Vagina (tissue), 2 donors: ENCODE results near the gene CDH6. TPM values are rescaled to one million over a fixed set of nuclear protein-coding genes. Genes with fewer than 3 reads are reported as not detected.

Source experiments
- DNase-seq, 2 donors: peaks; one replicate each; pipeline ENCODE4 v3.0.0-alpha.2; 2017; ENCODE audit errors: extremely low spot score in 2 of 2
- H3K27ac ChIP-seq: fragments of 200-600 bp; sonication (generic); one replicate; pipeline ENCODE4 v1.5.1; 2019
- H3K27me3 ChIP-seq: fragments of 200-600 bp; sonication (generic); one replicate; pipeline ENCODE4 v1.5.1; 2019
- H3K36me3 ChIP-seq, 2 donors: fragments of 200-600 bp; sonication (generic); one replicate each; pipeline ENCODE4 v1.5.1; 2017 to 2019
- H3K4me1 ChIP-seq: fragments of 200-600 bp; sonication (generic); one replicate; pipeline ENCODE4 v1.5.1; 2019
- H3K4me3 ChIP-seq, 2 donors: fragments of 200-600 bp; sonication (generic); 1 replicate in 1 of 2; 2 replicates in 1 of 2; pipeline ENCODE4 v1.5.1; 2016 to 2019
- H3K9me3 ChIP-seq: fragments of 200-600 bp; sonication (generic); one replicate; pipeline ENCODE4 v1.5.1; 2019
- POLR2A ChIP-seq, 2 donors: fragments of 450-650 bp; IDR thresholded peaks; one replicate each; pipeline ENCODE4 v1.6.1; 2017; ENCODE audit warnings: antibody characterized with exemption in 2 of 2, mild to moderate bottlenecking in 2 of 2, moderate library complexity in 2 of 2
- POLR2AphosphoS5 ChIP-seq, 2 donors: sonication (generic); formaldehyde crosslinking; IDR thresholded peaks; one replicate each; pipeline ENCODE4 v1.9.0; 2017; ENCODE audit warnings: antibody characterized with exemption in 2 of 2, mild to moderate bottlenecking in 2 of 2, low read depth in 1 of 2; ENCODE audit not compliant: insufficient read depth in 1 of 2
- intact Hi-C: fragments of 100-400 bp; cut with DNase I; formaldehyde crosslinking; loops from one replicate; pipeline ENCODE4 v1.15.1; 2023
- total RNA-seq: library from RNA; depleted of rRNA; stranded (reverse); fragments of >200 nt; gene quantifications from one replicate; pipeline ENCODE4 v1.2.3, GENCODE V29; 2016
- TF ChIP-seq, protein P1 (sequence below), 3 experiments: fragments of 450-650 bp in 2 of 3; fragments of 200-600 bp in 1 of 3; sonication (generic) in 1 of 3; IDR thresholded peaks; one replicate each; pipeline ENCODE4 v1.5.1; 2017 to 2019; ENCODE audit warnings: antibody characterized with exemption in 3 of 3, mild to moderate bottlenecking in 2 of 3, moderate library complexity in 2 of 3

The CDH6 gene
- total RNA-seq, 1 donor from 2014 or later: 5.2 TPM

DNA sequence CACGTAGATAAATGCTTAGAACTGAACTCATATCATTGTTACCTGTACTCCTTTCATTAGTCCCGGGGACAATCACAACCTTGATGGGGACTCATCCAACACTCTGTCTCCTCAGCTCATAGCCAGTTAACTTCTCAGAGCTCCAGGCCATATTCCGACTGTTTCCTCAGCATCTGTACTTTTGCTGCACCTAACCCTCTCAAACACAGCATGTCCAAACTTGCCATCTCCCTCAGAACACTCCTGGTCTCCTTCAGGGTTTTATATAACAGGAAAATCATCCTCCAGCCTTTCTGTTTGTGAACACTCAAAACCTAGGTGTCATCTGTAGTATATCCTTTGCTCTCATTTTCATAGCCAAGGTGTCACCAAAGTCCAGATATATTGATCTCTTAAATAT, 150.5 kb downstream of the CDH6 start:
- Histone ChIP-seq H3K9me3 (no peaks in the 10 kb centered on the region), H3K4me1 (no peaks in the 10 kb centered on the region), H3K36me3 (no peaks in the 10 kb centered on the region), H3K27ac (no peak overlapping the region), H3K4me3 (no peak overlapping the region), H3K27me3 (no peaks in the 10 kb centered on the region)
- TF ChIP-seq, protein P1, sequence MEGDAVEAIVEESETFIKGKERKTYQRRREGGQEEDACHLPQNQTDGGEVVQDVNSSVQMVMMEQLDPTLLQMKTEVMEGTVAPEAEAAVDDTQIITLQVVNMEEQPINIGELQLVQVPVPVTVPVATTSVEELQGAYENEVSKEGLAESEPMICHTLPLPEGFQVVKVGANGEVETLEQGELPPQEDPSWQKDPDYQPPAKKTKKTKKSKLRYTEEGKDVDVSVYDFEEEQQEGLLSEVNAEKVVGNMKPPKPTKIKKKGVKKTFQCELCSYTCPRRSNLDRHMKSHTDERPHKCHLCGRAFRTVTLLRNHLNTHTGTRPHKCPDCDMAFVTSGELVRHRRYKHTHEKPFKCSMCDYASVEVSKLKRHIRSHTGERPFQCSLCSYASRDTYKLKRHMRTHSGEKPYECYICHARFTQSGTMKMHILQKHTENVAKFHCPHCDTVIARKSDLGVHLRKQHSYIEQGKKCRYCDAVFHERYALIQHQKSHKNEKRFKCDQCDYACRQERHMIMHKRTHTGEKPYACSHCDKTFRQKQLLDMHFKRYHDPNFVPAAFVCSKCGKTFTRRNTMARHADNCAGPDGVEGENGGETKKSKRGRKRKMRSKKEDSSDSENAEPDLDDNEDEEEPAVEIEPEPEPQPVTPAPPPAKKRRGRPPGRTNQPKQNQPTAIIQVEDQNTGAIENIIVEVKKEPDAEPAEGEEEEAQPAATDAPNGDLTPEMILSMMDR (IDR thresholded peaks at IDR 0.05): no peak
- no peak for TF ChIP-seq POLR2A (IDR thresholded peaks at IDR 0.05)
- TF ChIP-seq POLR2AphosphoS5 (IDR thresholded peaks at IDR 0.05; ENCODE audit: insufficient read depth in 1 of 2, low read depth in 1 of 2): no peak
- DNase-seq: no peak
- intact Hi-C loops: no loop called here

DNA sequence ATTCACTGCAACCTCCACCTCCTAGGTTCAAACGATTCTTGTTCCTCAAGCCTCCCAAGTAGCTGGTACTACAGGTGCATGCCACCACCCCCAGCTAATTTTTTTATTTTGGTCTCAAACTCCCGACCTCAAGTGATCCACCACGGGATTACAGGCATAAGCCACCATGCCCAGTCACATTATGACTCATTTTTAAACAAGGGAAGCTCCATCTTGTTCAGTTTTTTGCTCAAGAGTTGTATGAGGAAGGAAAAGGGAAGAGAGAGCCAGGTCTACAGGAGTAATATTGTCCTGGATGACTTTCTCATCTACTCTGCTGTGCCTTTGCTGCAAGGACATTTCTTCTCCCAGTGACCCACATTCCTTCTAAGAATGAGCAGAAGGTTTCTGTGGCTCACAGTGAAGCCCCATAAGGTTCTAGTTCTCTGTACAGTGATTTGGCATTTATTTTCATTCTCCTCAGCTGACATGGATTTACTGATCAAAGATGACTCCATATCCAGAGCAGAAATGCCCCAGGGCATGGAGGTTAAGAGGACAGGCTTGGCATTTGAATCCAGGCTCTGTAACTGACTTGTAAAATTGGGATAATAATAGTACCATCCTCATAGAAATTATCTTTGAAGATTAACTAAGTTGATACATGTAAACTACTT, 153.5 kb downstream of the CDH6 start:
- Histone ChIP-seq H3K36me3 (no peaks in the 10 kb centered on the region), H3K4me1 (no peaks in the 10 kb centered on the region), H3K27me3 (no peaks in the 10 kb centered on the region), H3K27ac (no peak overlapping the region), H3K9me3 (no peaks in the 10 kb centered on the region), H3K4me3 (no peak overlapping the region)
- TF ChIP-seq POLR2AphosphoS5 (IDR thresholded peaks at IDR 0.05; ENCODE audit: insufficient read depth in 1 of 2, low read depth in 1 of 2) (no peak), POLR2A (IDR thresholded peaks at IDR 0.05) (no peak)
- TF ChIP-seq, protein P1 (IDR thresholded peaks at IDR 0.05): no peak
- intact Hi-C loops: no loop called here
- no peak for DNase-seq

DNA sequence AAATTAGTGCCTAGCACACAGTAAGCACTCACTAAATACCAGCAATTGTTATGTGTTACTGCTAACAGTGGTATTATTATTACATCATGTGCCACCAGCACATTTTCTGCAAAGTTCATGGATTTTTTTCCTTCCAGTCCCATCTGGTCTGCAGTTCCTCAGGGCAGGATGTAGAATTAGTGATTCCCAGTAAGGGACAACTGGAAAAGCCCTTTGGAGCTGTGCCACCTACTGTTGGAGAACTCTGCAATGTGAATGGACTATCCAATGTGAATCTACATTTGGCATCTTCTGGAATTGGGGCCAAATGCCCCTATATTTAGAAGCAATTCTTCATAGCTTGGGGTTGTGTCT, 154.0 kb downstream of the CDH6 start:
- Histone ChIP-seq H3K36me3 (no peaks in the 10 kb centered on the region), H3K4me1 (no peaks in the 10 kb centered on the region), H3K9me3 (no peaks in the 10 kb centered on the region), H3K4me3 (no peak overlapping the region), H3K27me3 (no peaks in the 10 kb centered on the region), H3K27ac (no peak overlapping the region)
- no peak for DNase-seq
- no peak for TF ChIP-seq POLR2AphosphoS5 (IDR thresholded peaks at IDR 0.05; ENCODE audit: insufficient read depth in 1 of 2, low read depth in 1 of 2)
- TF ChIP-seq POLR2A (IDR thresholded peaks at IDR 0.05): no peak
- TF ChIP-seq, protein P1 (IDR thresholded peaks at IDR 0.05): no peak
- intact Hi-C loops: no loop called here

DNA sequence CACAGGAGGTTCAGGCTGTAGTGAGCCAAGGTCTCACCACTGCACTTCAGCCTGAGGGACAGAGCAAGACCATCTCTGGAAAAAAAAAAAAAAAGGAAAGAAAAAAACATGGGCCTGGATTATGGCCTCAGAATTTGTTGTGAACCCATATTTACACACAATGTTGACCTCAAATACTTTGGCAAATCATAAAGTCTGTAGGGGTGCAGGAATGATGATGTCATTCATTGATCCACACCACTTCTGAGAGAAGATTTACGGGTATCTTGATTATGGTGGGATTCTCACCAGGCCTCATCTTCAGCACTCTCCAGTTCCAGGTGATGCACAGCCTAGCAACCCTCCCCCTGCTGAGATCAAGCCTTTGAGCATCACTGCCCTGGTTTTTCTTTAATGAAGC, 156.9 kb downstream of the CDH6 start:
- Histone ChIP-seq H3K4me3 (no peak overlapping the region), H3K9me3 (no peaks in the 10 kb centered on the region), H3K27ac (no peak overlapping the region), H3K4me1 (no peaks in the 10 kb centered on the region), H3K27me3 (no peaks in the 10 kb centered on the region), H3K36me3 (no peaks in the 10 kb centered on the region)
- intact Hi-C loops: no loop called here
- TF ChIP-seq POLR2AphosphoS5 (IDR thresholded peaks at IDR 0.05; ENCODE audit: insufficient read depth in 1 of 2, low read depth in 1 of 2) (no peak), POLR2A (IDR thresholded peaks at IDR 0.05) (no peak)
- TF ChIP-seq, protein P1 (IDR thresholded peaks at IDR 0.05): no peak
- DNase-seq: no peak

DNA sequence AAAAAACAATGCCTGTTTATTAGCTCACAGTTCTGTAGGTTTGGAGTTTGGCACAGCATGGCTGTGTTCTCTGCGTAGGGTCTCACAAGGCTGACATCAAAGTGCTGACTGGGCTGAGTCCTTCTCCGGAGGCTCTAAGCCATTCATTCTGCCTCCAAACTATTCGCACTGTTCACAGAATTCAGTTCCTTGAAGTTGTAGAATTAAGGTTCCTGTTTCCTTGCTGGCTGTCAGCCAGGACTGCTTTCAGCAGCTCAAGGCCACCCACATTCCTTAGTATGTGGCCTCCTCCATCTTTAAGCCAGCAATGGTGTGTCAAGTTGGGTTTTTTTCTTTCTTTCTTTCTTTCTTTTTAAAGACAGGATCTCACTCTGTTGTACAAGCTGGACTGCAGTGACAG, 161.9 kb downstream of the CDH6 start:
- no peaks in the 10 kb centered on the region for H3K36me3 ChIP-seq
- H3K4me1 ChIP-seq: no peaks in the 10 kb centered on the region
- H3K9me3 ChIP-seq: no peaks in the 10 kb centered on the region
- TF ChIP-seq, protein P1 (IDR thresholded peaks at IDR 0.05): no peak
- TF ChIP-seq POLR2AphosphoS5 (IDR thresholded peaks at IDR 0.05; ENCODE audit: insufficient read depth in 1 of 2, low read depth in 1 of 2): no peak
- no peak for TF ChIP-seq POLR2A (IDR thresholded peaks at IDR 0.05)
- intact Hi-C loops: no loop called here
- no peak overlapping the region for H3K27ac ChIP-seq
- DNase-seq: no peak
- no peak overlapping the region for H3K4me3 ChIP-seq
- H3K27me3 ChIP-seq: no peaks in the 10 kb centered on the region
